Testis (tissue), 2 donors: ENCODE measurements around the gene GDPD5.

Source experiments
- CTCF ChIP-seq, 3 experiments: fragments of 450-650 bp in 2 of 3; fragments of 200-600 bp in 1 of 3; sonication (generic) in 1 of 3; IDR thresholded peaks; one replicate each; pipeline ENCODE4 v1.5.1; 2016 to 2019; ENCODE audit warnings: antibody characterized with exemption in 3 of 3, mild to moderate bottlenecking in 2 of 3, moderate library complexity in 1 of 3
- POLR2A ChIP-seq: fragments of 450-650 bp; IDR thresholded peaks from one replicate; pipeline ENCODE4 v1.6.1; 2017; ENCODE audit warnings: antibody characterized with exemption, mild to moderate bottlenecking, moderate library complexity

DNA sequence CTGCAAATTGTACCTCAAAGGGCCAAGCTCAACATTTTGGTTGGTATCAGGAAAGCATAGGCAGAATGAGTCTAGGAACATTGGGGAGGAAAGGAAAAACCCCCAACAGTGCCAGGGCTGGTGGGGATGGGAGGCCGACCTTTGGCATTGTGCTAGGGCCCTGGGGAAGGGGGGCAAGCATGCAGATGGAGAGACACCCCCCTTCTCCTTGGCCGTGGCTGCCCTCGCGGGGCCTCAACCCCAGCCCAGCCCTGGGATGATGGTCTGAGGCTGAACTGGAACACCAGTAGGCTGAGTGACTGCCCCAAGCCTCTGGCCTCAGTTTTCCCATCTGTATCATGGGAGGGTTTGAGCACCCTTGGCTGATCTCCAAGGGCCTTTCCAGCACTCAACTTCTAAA lies 40.0 kb downstream of the GDPD5 start:
- TF ChIP-seq POLR2A = no peak
- no peak for TF ChIP-seq CTCF (IDR thresholded peaks at IDR 0.05)
